ENCODE results near the gene PRSS57.

The PRSS57 gene

DNA sequence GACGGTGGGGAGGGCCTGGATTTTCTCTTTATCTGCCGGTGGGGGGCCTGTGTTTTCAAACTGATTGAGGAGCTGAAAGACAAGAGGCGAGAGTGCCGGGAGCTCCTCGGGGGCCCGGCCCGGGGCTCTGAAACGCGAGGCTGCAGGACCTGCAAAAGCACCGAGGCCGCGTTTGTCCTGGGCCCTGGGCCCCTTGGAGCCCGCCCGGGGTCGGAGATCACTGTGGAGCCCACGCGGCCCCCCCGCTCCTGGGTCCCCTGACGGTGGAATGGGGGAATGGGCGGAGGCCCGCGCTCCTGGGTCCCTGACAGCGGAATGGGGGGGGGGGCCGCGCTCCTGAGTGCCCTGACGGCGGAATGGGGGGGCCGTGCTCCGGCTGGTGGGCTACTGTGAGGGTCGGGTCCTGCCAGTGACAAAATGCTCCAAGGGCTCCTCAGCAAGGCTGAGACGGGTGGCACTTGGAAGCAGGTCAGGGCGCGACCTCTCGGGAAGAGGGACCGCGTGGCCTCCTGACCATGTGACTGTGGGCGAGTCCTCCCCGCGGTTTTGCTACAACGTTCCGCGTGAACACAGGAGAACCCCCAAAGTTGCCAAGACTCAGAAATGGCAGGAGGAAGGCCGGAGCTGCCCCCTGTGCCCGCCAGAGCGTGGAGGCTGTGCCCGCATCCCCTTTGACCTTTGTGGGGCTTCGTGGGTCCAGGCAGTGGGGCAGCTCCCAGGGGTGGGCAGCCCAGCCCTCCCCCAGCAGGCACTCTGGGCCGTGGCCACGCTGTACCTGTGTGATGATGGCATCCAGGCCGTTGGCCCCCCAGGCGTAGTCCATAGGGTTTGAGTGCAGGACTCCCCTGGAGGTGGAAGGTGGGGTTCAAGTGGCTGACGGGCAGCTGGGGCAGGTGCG lies 46.1 kb downstream of the PRSS57 start:
- no peak for DNase-seq

DNA sequence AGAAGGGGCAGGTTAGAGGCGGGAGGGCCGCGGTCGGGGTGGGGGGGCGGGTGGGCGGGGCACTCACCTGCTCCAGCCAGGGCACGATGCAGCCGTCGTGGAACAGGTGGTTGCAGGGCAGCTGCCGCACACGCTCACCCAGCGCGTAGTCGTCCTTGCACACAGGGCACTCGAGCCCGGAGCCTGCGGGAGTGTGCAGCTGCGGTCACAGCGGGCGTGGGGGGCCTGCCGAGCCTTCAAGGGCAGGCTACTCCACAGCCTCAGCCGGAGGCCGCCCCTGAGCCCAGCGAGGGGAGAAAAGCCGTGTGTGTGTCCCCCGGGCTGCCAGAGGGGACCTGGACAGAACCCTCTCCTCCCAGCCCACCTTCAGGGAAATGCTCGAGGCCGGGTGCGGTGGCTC lies 46.9 kb downstream of the PRSS57 start:
- DNase-seq: no peak

DNA sequence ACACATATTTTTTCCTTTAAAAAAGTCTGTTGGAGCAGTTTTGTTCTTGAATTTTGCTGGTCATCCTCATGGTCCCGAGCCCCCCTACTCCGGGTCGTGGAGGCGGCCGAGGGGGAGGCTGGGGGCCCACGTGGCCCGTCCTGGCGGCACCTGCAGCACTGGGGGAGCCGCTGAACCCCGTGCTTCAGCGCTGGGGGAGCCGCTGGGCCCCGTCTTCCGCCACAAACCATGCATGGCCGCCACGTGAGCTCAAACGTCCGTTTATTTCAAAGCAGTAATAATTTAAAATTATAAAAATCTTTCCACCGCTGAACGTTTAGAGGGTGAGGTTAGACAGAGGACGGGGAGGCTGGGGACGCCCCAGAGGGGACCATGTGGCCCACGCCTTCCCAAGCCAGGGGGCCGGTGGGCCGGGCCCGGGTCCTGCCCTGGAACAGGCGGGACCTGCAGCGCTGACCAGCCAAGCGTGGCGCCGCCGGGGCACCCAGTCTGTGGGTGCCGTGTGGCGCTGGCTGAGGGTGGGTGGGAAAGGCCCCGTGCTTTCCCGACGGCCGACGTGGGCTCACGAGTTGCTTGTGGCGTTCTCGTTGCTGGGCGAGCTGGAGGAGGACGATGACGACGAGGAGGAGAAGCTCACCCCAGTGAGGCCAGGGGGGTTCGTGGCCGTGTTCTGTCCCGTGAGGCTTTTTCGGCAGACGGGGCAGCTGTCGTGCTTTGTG lies 47.5 kb downstream of the PRSS57 start:
- no peak for DNase-seq

DNA sequence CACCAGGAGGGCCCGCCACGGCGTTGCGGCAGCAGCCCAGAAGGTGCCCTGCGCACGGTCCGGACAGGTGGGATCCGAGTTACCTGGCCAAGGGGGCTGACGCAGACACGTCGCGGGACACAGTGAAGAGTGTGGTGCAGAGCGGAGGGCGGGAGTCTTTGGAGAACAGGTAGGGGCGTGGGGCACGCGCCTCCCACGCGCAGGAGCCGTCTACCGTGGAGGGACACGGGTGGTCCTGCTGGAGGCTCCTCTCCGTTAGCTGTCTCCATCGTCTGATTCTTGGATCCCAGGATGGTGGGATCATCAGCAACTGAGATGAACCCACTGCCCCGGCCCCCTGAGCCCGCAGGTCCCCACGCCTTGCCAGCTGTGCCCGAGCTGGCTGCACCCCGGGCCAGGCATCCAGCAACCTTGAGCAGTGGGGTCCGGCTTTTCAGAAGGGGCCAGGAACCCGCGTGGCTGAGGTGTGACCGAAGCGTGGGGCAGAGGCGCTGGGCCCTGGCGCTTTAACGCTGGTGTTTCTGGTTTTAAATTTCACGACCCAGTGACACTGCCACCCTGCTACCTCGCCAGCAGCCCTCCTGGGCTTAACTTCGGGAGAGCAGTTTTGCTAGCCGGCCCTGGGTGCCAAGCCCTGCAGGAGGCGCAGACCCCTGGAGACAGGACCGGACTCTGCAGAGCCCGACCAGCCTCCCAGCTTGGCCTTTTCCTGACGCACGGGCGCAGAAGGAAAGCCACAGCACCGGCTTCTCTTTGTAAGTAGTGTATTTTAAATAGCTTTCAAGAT lies 48.3 kb downstream of the PRSS57 start:
- DNase-seq: no peak

DNA sequence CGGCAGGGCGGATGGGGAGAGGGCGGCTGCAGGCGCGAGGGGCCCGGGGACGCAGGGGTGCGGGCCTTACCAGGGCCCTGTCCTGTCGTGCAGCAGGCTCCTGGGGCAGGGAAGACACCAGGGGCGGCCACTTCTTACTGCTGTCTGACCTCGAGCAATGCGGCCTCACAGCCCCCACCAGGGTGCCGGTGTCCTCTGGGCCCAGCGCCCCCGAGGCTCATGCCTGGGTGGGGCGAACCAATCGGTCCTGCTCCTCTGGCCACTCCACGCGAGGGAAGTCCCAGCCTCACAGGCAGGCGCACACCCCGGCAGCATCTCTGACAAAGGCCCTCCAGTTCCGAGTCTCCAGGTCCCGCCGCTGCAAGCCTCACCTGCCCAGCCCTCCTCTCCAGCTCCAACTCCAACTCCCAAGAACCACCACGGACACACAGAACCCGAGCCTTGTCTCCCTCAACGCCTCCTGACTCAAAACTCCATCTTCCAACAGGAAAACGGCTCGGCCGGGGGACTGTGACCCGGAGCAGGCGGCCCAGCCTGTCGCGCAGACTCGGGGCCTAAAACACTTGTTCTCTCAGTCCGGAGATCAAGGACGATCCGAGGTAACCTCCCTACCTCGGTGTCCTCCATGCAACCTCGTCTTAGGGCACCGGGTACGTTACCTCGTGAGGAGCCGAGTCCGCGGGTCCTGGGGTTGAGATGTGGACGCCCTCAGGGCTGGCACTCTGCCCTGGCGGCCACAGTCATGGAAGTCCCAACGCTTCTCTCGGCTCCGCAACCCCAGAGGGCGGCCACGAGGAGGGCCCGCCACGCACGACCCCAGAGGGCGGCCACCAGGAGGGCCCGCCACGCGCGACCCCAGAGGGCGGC lies 49.1 kb downstream of the PRSS57 start:
- DNase-seq: no peak

DNA sequence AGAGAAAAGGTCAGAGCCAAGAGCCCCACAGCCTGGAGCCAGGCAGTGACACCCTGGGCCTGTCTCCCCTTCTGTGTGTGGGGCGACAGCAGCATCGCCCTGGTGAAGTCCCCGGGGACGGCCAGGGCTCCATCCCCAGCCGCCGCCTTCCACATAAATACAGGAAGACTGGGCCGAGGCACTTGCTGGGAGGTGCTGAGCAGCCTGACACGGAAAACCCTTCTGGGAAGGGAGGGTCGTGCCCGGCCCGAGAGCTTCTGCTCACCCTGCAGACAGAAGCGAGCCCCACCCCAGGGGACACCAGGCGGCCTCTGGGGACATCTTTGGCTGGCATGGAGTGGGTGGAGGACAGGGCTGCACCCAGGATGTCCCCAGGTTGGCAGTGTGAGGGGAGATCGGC lies 50.5 kb downstream of the PRSS57 start:
- DNase-seq: no peak

DNA sequence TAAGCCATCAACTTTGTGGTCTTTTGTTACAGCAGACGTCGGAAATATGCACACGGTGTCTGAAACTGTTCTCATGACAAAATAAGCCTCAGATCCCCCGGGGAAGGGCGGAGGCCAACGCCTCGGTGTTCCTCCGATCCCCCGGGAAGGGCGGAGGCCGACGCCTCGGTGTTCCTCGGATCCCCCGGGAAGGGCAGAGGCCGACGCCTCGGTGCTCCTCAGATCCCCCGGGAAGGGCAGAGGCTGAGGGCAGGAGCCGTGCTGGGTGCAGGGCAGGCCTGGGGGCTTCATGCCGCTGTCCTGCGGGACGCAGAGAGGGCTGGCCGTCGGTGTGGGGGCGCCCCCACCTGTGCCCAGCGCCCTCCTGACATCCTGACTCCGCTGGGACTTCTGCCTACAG lies 50.9 kb downstream of the PRSS57 start:
- DNase-seq: no peak

DNA sequence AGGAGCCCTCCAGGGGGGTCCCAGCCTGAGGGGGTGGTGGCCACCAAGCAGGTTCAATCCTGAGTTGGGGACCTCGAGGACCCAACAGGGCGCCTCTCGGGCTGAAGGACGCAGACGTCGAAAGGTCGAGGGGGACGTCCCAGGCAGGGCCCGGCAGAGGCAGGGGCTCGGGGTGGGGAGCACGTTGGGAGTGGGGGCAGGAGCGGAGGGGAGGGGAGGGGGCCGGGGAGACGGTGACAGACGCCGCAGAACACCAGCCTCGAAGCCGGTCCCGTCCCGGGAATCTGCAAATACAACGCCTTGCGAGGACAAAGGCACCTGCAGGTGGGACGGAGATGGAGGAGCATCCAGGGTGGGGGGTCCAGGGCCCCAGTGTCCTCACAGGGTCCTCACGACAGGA lies 51.5 kb downstream of the PRSS57 start:
- no peak for DNase-seq

DNA sequence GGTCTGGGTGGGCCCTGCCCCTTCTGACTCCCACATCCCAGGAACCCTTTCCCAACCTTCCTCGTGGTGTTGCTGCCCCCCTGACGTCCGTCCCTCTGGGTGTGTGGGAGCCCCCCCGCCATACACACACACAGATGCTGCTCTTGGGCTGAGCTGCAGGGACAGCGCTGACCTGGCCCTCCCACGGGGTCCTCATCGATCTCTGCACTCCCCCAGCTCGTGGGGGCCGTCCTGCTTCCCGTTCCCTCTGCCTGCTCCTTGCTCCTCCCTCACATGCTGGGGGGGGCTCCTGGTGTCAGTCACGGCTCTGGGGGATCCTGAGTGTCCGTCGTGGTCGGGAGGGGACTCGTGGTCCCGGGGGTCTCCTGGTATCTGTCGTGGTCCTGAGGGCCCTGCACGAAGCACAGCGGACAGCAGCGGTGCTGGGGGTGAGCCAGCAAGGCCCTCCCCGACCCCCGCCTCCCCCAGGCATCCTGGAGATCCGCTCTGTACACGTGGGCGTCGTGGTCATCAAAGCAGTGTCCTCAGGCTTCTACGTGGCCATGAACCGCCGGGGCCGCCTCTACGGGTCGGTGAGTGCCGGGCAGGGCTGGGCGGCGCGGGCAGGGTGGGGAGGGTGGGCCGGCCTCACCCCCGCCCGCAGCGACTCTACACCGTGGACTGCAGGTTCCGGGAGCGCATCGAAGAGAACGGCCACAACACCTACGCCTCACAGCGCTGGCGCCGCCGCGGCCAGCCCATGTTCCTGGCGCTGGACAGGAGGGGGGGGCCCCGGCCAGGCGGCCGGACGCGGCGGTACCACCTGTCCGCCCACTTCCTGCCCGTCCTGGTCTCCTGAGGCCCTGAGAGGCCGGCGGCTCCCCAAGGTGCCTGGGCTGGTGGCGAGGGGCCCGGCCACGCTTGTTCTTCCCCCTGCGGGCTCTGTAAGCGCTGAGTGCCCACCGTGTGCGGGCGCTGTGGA lies 52.2 kb downstream of the PRSS57 start:
- no peak for DNase-seq

DNA sequence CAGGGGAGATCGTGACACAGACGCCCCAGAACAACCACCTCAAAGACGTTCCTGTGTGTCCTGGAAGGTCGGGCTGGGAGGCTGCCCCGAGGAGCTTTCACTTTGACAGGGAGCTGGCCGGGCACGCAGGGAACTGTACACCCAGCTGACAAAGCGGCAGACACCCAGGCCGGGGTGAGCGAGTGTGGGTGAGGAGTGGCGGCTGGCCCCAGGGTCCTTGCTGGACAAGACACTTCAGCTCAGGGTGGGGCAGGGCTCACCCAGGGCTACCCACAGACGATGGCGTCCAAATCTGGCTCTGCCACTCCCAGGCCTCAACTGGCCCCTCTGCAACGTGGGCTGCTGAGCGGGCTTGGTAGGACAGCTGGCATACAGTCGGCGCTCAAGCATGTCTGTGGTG lies 53.5 kb downstream of the PRSS57 start:
- DNase-seq: no peak

DNA sequence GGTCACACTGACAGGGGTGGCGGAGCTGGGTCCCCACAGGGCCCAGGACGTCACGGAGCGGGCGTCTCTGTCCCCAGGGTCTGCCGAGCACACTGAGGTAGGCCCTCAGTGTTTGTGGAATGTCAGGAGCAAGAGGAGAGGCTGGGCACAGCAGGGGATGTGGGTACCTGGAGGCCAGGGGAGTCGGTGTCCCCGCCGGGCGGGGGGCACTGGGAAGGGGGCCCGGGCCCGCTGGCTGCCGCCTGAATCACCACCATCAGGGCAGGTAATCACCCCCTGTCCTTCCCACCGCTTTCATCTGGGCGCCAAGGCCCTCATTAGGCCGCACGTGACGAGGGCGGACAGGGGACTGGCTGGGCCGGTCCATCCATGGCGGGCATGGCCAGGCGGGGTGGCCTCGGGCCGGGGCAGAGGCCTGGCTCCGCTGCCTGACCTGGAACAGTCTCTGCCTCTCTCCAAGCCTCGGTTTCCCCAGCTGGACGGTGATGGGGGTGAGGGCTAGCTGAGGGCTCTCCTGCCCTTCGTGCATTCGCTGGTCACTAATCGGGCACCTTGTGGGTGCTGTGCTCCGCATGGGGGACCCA lies 54.6 kb downstream of the PRSS57 start:
- no peak for DNase-seq

DNA sequence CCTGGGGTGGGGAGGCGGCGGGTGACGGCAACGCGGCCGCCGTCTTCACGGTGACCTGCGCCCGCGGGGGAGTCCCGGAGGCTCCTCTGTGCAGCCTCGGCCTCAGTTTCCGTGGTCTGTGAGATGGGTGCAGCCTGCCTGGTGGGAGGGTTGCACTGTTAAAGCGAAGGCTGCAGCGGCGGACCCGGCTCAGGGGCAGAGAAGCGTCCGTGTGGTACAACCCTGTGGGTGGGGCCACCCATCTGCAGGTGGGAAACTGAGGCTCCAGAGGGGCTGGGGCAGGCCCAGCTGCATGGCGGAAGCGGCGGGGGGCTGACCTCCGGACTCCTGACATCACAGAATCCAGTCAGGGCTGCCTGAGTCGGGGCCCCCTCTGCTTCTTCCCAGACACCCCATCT lies 55.1 kb downstream of the PRSS57 start:
- DNase-seq: no peak

DNA sequence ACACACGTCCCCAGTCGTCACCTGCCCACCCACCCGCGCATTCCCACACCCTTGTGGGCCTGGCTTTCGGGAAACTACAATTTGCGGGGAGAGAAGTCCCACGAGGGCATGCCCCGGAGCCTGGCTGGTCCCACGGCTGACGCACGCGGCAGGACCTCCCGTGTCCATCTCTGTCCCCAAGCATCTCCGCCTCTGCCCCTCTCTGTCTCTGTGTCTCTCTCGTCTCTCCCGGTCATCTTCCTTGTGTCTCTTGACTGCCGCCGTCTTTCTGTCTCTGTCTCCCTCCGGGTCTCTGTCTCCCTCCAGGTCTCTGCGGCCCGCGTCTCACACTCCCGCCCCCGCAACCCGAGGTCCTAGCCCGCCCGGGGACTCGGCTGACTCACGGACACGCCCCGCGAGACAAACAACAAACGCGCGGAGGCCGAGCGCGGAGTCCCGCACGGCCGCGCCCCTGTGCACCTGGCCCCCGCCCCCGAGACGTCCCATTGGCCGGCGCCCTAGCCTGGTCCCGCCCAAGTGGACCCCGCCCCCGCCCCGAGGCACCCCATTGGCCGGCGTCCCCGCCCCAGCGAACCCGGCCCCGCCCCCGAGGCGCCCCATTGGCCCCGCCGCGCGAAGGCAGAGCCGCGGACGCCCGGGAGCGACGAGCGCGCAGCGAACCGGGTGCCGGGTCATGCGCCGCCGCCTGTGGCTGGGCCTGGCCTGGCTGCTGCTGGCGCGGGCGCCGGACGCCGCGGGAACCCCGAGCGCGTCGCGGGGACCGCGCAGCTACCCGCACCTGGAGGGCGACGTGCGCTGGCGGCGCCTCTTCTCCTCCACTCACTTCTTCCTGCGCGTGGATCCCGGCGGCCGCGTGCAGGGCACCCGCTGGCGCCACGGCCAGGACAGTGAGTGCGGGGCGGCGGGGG lies 55.7 kb downstream of the PRSS57 start, which contains the start of gene FGF22:
Gene FGF22 (plus strand): TSS at position 627 of the 908 bp plus-strand sequence. CDS start 47 bp downstream, at position 674.
- DNase-seq: peak; percentile 21

DNA sequence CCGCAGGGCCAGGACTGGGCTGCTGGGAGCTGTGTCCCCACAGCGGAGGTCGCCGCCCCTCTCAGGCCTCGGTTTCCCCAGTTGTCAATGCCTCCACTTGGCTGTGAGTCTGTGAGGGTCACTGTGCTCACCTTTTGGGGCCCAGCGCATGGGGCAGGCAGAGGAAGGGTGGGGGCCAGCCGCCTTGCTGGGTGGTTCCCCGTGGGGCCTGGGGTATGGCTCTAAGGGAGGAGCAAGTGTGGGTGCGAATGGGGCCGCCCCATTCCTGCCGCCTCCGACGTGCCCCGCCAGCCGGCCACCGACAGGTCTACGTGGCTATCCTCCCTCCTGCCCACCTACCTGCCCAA lies 56.4 kb downstream of the PRSS57 start:
- DNase-seq: no peak
